Stomach (tissue), 9 donors: Measurements from ENCODE around the gene CD300E. TPM values are rescaled to one million over a fixed set of nuclear protein-coding genes. Genes with fewer than 3 reads are reported as not detected.
A peak's percentile ranks its signal among the peaks of the same experiment; 100 is the strongest.

Source experiments
- DNase-seq, 2 donors: peaks; one replicate each; pipeline versions ENCODE4 v3.0.0 to v3.0.0-alpha.2; 2013 to 2019
- H3K27ac ChIP-seq, 5 donors: fragments of 200-600 bp in 4 of 5; sonication (generic) in 4 of 5; one replicate each; pipeline ENCODE4 v1.5.1; 2013 to 2019; ENCODE audit warnings: mild to moderate bottlenecking in 1 of 5, moderate library complexity in 1 of 5
- H3K27me3 ChIP-seq, 3 donors: fragments of 200-600 bp; sonication (generic); one replicate each; pipeline ENCODE4 v1.5.1; 2017 to 2019; ENCODE audit warnings: mixed run types in 1 of 3
- H3K36me3 ChIP-seq, 4 donors: fragments of 200-600 bp; sonication (generic); 1 replicate in 3 of 4; 2 replicates in 1 of 4; pipeline ENCODE4 v1.5.1; 2016 to 2019
- H3K4me1 ChIP-seq, 4 donors: fragments of 200-600 bp; sonication (generic); one replicate each; pipeline ENCODE4 v1.5.1; 2016 to 2019
- H3K4me3 ChIP-seq, 4 donors: fragments of 200-600 bp; sonication (generic) in 3 of 4; one replicate each; pipeline ENCODE4 v1.5.1; 2016 to 2019; ENCODE audit warnings: mild to moderate bottlenecking in 1 of 4
- H3K9me3 ChIP-seq, 4 donors: fragments of 200-600 bp; sonication (generic); one replicate each; pipeline ENCODE4 v1.5.1; 2016 to 2019
- CTCF ChIP-seq, 7 experiments: fragments of 450-650 bp in 4 of 7; fragments of 200-600 bp in 3 of 7; sonication (generic) in 3 of 7; IDR thresholded peaks; one replicate each; pipeline ENCODE4 v1.5.1; 2016 to 2019; ENCODE audit warnings: antibody characterized with exemption in 7 of 7, control low read depth in 2 of 7, mild to moderate bottlenecking in 1 of 7
- EP300 ChIP-seq: sonication (generic); formaldehyde crosslinking; IDR thresholded peaks from one replicate; pipeline ENCODE4 v1.6.1; 2017; ENCODE audit warnings: antibody characterized with exemption
- POLR2A ChIP-seq, 4 donors: fragments of 450-650 bp; IDR thresholded peaks; one replicate each; pipeline ENCODE4 v1.6.1; 2016; ENCODE audit warnings: antibody characterized with exemption in 4 of 4, control low read depth in 2 of 4, mild to moderate bottlenecking in 1 of 4, moderate library complexity in 1 of 4
- POLR2AphosphoS5 ChIP-seq, 3 donors: sonication (generic); formaldehyde crosslinking; IDR thresholded peaks; one replicate each; pipeline ENCODE4 v1.6.1; 2016; ENCODE audit warnings: antibody characterized with exemption in 3 of 3
- WGBS, 5 donors: extraction: QIAGEN DNeasy Blood & Tissue Kit in 3 of 5; methylation state at CpG; one replicate each; pipeline versions ENCODE4 v1.1.5 to v1.1.7; 2013 to 2018; 5-methylcytosine and 5-hydroxymethylcytosine counted together
- intact Hi-C: fragments of 100-400 bp; cut with DNase I; formaldehyde crosslinking; loops from one replicate; pipeline ENCODE4 v1.15.1; 2023; ENCODE audit warnings: low total_unique reads
- polyA plus RNA-seq, 3 donors: library from polyadenylated mRNA; stranded (reverse); fragments of 200-250 nt; gene quantifications; one replicate each; pipeline ENCODE4 v1.2.3, GENCODE V29; 2013
- total RNA-seq, 5 donors: library from RNA; depleted of rRNA; stranded (reverse); fragments of >200 nt; gene quantifications; one replicate each; pipeline versions ENCODE4 v1.1.0 to v1.2.3, GENCODE V29; 2014 to 2016
- donor health status: healthy with polysubstance abuse.
- donor health status: Bipolar disorder and iron deficiency.
- donor health status: healthy.

Gene CD300E
- total and polyA plus RNA-seq, 8 donors, result 0.15 to 7.6 (median 0.37) TPM; not detected in 3

DNA sequence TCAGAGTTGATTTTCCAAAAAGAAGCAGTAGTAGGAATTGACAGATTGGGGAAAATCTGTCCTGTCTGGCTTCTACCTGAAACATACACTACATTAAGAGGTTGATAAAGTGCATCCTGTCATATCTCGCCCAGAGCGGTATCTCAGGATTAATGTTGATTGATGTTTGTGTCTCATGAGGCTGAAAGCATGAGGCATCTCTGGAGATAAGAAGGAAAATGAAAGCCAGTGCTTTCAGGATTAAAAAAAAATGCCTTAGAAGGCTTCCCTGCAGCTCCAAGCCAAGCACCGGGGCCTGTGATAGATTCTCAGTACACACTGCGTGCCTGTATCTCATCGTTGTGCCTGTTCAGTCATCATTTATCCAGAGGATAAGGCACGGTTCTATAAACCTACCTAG, 26.4 kb upstream of the CD300E start:
- H3K27me3 ChIP-seq, result peaks cover 0 to 82% (median 32%) of the 10 kb centered on the region in 3 donors
- no peak for DNase-seq
- H3K36me3 ChIP-seq, result no peaks in the 10 kb centered on the region
- H3K27ac ChIP-seq, result no peak overlapping the region
- no peak for TF ChIP-seq EP300
- H3K4me1 ChIP-seq, result no peaks in the 10 kb centered on the region
- intact Hi-C loops, result loop anchor here (10.0 kb wide), 1 partner anchor 85 kb away; the partner anchor contains the start of gene RAB37
- H3K4me3 ChIP-seq, result no peak overlapping the region
- no peaks in the 10 kb centered on the region for H3K9me3 ChIP-seq
- WGBS, 5 donors, result 44 to 55% (median 46%) methylated on average over 6 of the region's 6 CpGs

DNA sequence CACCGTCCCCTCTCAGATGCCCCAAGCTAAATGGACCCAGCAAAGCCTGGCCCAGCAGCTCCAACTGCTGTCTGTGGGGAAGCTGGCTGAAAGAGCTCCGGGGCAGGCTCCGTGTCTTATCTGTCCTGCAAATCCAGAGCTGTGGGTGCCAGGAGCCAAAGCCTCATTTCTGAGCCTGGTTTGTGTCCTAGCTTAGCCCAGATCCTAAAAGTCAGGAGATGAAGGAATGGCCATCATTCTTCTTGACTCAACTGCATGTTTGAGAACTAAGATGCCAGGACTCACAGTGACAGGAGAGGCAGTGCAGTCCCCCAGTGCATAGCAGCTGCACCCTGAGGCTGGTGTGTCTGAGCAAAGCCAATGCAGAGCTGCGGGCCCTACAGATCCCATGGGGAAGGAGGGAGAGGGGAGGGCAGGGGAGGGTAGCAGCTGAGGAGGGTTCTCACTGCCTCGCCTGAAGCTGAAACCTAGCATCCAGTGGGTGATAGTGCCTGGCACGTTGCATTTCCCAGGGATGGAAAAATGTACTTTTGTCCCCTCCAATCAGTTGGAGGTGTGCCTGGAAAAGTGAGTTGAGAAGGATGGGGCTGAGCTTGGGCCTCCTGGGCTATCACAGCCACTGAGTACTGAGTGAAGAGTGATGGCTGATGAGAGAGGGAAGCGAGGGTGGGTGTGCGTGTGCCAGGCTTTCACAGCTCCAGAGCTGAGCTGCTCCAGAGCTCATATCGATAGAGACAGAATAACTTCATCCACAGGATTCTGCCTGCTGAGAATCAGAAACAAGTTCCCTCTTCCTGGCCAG, 24.5 kb upstream of the CD300E start:
- intact Hi-C loops, result no loop called here
- H3K27me3 ChIP-seq, result peaks cover 0 to 69% (median 29%) of the 10 kb centered on the region in 3 donors
- WGBS, 5 donors, result 54 to 66% (median 62%) methylated on average over 6 to 9 of the region's 9 CpGs

GRCh38 chr17:74646231-74646630, 22.7 kb upstream of the CD300E start:
- no peaks in the 10 kb centered on the region for H3K4me1 ChIP-seq
- no peak overlapping the region for H3K4me3 ChIP-seq
- WGBS, 5 donors, result 52 to 72% (median 66%) methylated on average over 3 of the region's 3 CpGs
- peaks cover 0 to 56% (median 17%) of the 10 kb centered on the region in 3 donors for H3K27me3 ChIP-seq
- no peak for DNase-seq
- no peaks in the 10 kb centered on the region for H3K36me3 ChIP-seq
- TF ChIP-seq CTCF (IDR thresholded peaks at IDR 0.05) (peak in 1 of 7 experiments; percentile 12), POLR2A (IDR thresholded peaks at IDR 0.05) (no peak), POLR2AphosphoS5 (IDR thresholded peaks at IDR 0.05) (no peak), EP300 (no peak)
- intact Hi-C loops, result no loop called here
- no peaks in the 10 kb centered on the region for H3K9me3 ChIP-seq
- no peak overlapping the region for H3K27ac ChIP-seq

More for the DNA sequence above, 24.5 kb upstream of the CD300E start:
- no peak overlapping the region for H3K4me3 ChIP-seq
- H3K9me3 ChIP-seq, result no peaks in the 10 kb centered on the region
- H3K36me3 ChIP-seq, result no peaks in the 10 kb centered on the region
- no peak for DNase-seq
- no peak overlapping the region for H3K27ac ChIP-seq
- no peak for TF ChIP-seq POLR2AphosphoS5 (IDR thresholded peaks at IDR 0.05)
- no peak for TF ChIP-seq CTCF (IDR thresholded peaks at IDR 0.05)
- no peak for TF ChIP-seq POLR2A (IDR thresholded peaks at IDR 0.05)
- TF ChIP-seq EP300, result no peak
- H3K4me1 ChIP-seq, result no peaks in the 10 kb centered on the region

- Histone ChIP-seq H3K4me1 (peaks cover 0 to 6% (median 0%) of the 10 kb centered on the region in 4 donors), H3K4me3 (no peak overlapping the region), H3K9me3 (no peaks in the 10 kb centered on the region), H3K36me3 (no peaks in the 10 kb centered on the region), H3K27me3 (peaks cover 0 to 55% (median 9%) of the 10 kb centered on the region in 3 donors), H3K27ac (no peak overlapping the region)
- intact Hi-C loops, result no loop called here
- DNase-seq, result no peak
- whole genome bisulfite sequencing, 5 donors, result 60 to 71% (median 69%) methylated on average over 2 of the region's 2 CpGs
- TF ChIP-seq EP300 (no peak), POLR2A (IDR thresholded peaks at IDR 0.05) (no peak), POLR2AphosphoS5 (IDR thresholded peaks at IDR 0.05) (no peak), CTCF (IDR thresholded peaks at IDR 0.05) (no peak)
Measured at GRCh38 chr17:74645010-74645409, 21.5 kb upstream of the CD300E start.

DNA sequence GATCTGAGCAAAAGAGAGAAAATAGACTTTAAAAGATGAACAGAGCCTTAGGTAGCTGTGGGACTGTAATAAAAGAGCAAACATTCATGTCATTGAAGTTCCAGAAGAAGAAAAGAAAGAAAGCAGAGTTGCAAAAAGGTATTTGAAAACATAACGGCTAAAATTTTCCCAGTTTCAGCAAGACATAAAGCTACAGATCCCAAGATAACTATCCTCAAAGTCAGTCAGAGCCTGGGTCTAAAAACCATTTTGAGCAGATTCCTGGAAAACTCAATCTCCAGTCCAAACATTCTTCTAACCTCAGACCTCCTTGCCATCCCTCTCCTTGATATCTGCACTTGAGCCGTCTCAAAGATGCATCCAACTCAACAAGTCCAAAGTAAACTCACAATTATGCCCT, 20.9 kb upstream of the CD300E start:
- intact Hi-C loops, result no loop called here
- no peaks in the 10 kb centered on the region for H3K36me3 ChIP-seq
- H3K9me3 ChIP-seq, result no peaks in the 10 kb centered on the region
- H3K27ac ChIP-seq, result no peak overlapping the region
- no peak overlapping the region for H3K4me3 ChIP-seq
- no peak for TF ChIP-seq POLR2A (IDR thresholded peaks at IDR 0.05)
- TF ChIP-seq POLR2AphosphoS5 (IDR thresholded peaks at IDR 0.05), result no peak
- no peak for TF ChIP-seq CTCF (IDR thresholded peaks at IDR 0.05)
- no peak for TF ChIP-seq EP300
- 67 to 89% (median 85%) methylated on average over 2 of the region's 2 CpGs for WGBS, 5 donors
- peaks cover 0 to 53% (median 9%) of the 10 kb centered on the region in 3 donors for H3K27me3 ChIP-seq
- peaks cover 0 to 8% (median 0%) of the 10 kb centered on the region in 4 donors for H3K4me1 ChIP-seq
- no peak for DNase-seq
